HG03060 (cell line): ENCODE results near the gene CTCF.
A peak's percentile ranks its signal among the peaks of the same experiment; 100 is the strongest.

Source experiments
- ATAC-seq: cut with Tn5 transposase; IDR thresholded peaks from one replicate; pipeline ENCODE4 v1.9.1; 2021; ENCODE audit warnings: low read depth, moderate number of reproducible peaks; ENCODE audit not compliant: unreplicated experiment

Gene CTCF

GRCh38 chr16:67648764-67649407, 86.6 kb downstream of the CTCF start:
- no peak for ATAC-seq

GRCh38 chr16:67649494-67649931, 87.2 kb downstream of the CTCF start:
- no peak for ATAC-seq

DNA sequence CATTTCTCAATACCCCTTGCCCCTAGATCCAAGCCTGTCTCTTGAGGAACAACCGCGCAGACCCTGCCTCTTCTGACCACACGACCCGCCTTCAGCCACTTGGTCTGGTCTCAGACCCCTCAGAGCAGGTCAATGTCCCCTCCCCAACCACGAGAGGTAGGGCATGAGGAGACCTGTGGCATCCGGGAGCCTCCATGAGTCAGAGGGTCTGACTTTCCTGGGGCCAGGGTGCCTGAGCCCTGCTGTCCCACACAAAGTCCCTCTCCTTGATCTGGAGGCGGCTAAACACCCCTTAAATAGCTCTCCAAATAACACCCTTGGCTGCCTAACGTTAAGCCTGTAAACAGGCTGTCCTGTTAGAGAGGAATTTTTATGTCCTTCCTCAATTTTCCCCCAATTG, 87.7 kb downstream of the CTCF start:
- ATAC-seq, result no peak

DNA sequence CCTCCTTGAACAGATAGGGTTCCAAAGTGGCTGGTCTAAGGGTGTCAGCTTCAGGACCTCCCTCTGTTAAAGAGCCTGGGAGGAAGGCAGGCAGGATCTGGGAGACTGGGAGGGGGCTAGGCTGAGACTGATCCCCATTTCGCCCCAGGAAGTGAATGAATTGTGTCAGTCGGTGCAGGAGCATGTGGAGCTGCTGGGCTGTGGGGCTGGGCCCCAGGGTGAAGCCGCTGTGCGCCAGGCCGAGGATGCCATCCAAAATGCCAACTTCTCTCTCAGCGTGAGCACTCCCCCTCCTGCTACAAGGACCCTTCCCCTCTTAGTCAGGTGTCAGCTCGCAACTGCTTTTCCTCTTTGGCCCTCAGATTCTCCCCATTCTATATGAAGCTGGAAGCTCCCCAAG, 88.7 kb downstream of the CTCF start:
- ATAC-seq, result no peak

DNA sequence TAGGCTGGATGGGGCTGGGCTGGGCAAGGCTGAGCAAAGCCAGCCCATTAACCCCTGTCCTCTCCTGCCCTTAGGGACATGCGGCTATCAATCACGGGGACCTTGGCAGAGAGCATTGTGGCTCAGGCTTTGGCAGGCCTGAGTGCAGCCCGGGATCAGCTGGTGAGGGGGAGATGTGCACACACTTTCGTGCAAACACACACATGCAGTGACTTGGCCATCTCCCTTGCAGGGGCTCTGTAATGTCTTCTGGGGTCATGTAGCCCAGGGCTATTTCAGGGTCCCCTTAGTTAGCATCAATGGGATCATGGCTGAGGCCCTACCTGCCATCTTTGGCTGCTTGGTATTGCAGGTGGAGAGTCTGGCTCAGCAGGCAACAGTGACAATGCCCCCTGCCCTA, 89.5 kb downstream of the CTCF start:
- ATAC-seq, result no peak

DNA sequence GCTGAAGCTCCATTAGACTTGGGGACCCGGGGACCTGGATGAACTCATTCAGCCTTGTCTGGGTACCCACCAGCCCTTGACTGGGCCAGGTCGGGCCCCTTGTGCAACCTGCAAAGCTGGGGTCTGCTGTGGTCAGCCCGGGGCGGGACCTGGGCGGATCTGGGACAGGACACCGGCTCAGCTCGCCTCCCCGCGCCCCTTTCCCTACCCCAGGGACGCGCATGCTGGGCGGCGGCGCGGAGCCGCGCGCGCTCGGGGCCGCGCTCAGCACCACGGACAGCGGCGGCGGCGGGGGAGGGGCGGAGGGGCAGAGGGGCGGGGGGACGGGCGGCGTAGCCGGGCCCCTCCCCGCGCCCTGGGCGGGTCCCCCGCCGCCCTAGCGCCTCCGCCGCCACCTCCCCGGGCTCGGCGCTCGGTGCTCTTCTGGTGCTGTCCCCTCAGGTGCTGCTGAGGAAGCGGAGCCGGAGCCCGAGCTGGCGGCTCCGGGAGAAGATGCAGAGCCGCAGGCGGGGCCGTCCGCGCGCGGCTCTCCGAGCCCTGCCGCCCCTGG, 90.3 kb downstream of the CTCF start:
- no peak for ATAC-seq

DNA sequence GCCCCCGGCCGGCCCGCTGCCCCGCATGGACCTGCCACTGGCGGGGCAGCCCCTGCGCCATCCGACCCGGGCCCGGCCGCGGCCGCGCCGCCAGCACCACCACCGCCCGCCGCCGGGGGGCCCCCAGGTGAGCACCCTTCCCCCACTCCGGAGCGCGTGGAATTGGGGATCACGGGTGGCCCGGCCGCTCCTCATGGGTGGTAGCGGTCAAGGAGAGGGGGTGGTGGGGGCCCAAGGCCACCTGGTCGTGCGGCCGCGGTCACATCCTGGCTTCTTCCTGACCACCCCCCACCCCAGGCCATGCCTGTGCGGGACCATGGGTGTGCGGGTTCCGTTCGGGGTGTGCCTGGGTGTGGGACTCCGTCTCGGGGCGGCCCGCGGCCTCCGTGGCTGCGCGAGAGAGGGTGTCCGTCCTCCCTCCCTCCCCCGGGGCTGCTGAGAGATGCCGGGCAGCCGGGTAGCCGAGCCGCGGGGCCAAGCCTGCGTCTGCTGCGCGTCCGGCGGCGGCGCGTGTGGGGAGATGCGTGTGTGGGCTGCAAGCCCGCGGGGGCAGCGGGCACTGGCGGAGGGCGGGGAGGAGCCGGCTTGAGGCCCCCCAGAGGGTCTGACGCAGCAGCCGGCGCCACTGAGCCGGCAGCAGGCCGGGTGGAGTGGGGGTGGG, 90.9 kb downstream of the CTCF start:
- ATAC-seq, result no peak

DNA sequence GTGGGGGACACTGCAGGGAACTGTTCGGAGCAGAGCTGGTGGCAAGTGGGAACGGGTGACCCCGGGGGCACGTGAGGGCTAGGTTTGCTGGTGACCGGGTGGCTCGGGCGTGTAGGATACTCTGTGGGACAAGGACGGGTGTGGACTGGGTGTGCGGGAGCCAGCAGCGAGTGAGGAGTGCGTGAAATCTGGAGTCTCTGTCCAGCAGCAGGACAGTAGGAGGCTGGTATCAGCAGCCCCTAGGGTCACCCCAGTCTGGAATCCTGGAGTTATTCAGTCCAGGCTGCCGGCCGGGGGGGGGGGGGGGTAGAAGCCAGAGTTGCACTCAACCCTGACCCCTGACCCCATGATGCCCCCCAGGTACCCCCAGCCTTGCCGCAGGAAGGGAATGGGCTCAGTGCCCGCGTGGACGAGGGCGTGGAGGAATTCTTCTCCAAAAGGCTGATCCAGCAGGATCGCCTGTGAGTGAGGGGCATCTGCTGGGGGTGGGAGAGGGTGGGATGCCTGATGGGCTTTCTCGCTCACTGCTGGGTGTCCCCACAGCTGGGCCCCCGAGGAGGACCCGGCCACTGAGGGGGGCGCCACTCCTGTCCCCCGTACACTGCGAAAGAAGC, 91.6 kb downstream of the CTCF start:
- ATAC-seq, result no peak

DNA sequence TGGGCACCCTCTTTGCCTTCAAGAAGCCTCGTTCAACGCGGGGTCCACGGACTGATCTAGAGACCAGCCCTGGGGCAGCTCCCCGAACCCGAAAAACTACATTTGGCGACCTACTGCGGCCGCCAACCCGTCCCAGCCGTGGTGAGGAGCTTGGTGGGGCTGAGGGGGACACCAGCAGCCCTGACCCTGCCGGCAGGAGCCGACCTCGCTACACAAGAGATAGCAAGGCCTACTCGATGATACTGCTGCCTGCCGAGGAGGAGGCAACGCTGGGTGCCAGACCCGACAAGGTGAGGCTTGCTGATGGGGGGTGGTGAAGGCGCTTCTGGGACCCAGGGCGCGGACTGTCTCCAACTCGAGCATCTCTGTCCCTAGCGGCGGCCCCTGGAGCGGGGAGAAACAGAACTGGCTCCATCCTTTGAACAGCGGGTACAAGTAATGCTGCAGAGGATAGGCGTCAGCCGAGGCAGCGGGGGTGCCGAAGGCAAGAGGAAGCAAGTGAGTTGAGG, 92.1 kb downstream of the CTCF start:
- ATAC-seq, result no peak

DNA sequence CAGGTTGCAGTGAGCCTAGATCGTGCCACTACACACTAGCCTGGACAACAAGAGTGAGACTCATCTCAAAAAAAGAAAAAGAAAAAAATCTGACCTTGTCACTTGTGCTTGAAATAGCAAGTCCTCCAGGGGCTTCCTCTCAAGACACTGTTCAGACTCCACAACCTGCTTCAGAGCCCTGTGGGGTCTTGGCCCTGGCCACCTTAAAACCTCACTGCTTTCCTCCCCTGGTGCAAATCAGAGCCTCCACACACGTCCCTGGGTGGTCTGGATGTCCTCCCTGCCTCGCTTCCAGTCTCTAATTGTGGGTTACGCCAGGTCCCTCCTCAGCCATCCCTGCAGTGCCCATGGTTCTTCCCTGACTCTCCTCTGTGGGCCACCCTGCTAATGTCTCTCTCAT, 93.0 kb downstream of the CTCF start:
- ATAC-seq, result no peak

GRCh38 chr16:67656344-67657016, 94.2 kb downstream of the CTCF start:
- no peak for ATAC-seq

DNA sequence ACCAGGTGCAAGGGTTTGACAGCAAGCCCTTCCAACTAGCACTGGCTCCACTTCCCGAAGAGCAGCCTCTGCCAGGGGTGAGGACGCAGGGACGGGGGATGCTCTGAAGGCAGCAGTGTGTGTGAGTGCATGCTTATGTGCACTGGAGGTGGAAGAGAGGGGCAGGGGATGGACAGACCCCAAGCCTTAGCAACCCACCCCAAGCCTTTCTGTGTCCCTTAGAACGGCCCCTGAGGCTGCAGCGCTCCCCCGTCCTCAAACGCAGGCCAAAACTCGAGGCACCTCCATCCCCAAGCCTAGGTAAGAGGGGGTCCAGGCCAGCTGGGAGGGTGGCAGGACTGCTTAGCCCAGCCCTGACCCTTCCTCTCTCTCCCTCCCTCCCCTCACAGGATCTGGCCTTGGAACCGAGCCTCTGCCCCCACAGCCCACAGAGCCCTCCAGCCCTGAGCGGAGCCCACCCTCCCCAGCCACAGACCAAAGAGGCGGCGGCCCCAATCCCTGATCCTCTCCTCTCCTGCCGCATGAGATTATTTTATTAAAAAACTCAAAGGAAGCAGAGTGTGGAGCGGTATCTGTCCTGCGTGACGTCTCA, 94.8 kb downstream of the CTCF start:
- no peak for ATAC-seq

DNA sequence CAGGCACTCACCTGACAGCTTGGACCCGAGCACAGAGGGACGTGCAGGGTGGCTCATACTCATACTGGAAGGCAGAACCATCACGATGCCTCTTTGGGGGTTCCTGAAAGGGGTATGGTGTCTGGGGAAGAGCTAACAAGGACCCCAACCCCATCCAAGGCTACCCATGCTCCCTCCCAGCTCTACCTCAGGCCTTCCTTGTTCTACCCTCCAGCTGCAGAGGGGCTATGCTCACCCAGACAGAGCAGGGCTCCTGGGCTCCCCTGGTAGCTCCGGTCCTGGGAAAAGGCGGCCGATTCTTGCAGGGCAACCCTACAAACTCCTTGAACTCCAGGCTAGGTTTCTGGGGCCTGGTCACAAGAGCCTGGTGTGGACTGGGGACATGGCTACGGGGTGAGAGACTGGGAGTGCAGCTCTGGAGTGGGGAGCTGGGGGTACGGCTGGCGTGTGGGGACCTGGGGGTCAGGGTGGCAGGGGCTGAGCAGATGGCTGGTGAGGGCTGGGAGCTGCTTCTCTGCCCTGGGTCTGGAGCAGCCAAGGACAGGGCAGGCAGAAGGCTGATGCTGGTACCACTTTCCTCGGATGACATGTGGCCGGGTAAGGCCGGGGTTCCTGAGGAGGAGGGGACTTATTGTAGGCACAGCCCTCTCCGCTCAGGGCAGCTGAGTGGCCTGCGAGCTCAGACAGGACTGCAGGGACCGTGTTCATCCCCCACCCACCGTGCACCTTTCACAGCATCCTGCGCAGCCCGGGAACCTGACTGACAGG, 95.6 kb downstream of the CTCF start:
- no peak for ATAC-seq

GRCh38 chr16:67658849-67659674, 96.7 kb downstream of the CTCF start:
- no peak for ATAC-seq

DNA sequence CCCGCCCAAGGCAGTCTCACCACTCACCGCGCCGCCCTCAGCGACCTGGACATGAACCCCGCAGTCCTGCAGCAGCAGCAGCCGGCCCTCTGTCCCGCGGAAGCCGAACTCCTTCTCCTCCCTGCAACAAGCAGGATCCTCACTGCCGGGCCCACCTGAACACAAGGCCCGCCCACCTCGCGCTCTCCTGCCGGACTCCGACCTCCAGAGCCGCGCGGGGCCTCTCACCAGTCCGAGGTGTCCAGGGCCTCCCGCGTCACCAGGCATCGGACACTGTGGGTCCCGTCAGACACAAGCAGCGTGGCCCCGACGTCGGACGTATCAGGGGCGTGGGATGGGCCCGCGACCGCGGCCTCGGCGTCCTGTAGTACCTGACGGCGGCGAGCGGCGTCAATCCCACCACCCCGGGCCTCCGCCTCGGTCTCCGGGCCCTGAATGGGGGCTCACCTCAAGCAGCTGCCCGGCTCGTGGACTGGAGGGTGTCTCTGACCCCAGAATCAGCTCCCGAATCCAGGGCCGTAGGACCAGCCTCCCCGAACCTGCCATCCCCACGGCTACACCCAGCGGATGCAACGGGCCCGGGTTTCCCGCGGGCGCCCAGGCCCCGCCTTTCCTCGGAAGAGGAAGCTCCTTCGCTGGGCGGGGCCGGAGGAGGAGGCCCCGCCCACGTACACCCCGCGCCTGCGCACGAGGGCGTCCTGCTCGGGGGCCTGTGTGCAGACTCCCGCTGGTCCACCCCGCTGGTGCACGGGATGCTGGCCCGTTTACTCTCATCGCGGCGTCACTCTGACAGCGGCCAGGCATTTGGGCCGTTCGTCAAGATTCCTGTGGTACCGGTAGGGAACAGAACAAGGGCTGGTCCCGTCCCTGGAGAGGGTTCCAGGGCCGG, 97.6 kb downstream of the CTCF start, which contains the start of gene ACD:
TSS of gene ACD (minus strand) at position 586 of the 889 bp plus-strand sequence. CDS start at position 546, 40 bp downstream.
- ATAC-seq, result peak; percentile 31

- ATAC-seq, result peak; percentile 59
Measured at GRCh38 chr16:67660564-67661028, 98.3 kb downstream of the CTCF start, which contains the start of gene PARD6A. TSS of gene PARD6A (plus strand) at chr16:67660960. CDS start at chr16:67661039, 79 bp downstream.

GRCh38 chr16:67661101-67661761, 98.9 kb downstream of the CTCF start:
- ATAC-seq, result no peak
